ENCODE results near the gene ADCY4.
A peak's percentile ranks its signal among the peaks of the same experiment; 100 is the strongest.

The ADCY4 gene

DNA sequence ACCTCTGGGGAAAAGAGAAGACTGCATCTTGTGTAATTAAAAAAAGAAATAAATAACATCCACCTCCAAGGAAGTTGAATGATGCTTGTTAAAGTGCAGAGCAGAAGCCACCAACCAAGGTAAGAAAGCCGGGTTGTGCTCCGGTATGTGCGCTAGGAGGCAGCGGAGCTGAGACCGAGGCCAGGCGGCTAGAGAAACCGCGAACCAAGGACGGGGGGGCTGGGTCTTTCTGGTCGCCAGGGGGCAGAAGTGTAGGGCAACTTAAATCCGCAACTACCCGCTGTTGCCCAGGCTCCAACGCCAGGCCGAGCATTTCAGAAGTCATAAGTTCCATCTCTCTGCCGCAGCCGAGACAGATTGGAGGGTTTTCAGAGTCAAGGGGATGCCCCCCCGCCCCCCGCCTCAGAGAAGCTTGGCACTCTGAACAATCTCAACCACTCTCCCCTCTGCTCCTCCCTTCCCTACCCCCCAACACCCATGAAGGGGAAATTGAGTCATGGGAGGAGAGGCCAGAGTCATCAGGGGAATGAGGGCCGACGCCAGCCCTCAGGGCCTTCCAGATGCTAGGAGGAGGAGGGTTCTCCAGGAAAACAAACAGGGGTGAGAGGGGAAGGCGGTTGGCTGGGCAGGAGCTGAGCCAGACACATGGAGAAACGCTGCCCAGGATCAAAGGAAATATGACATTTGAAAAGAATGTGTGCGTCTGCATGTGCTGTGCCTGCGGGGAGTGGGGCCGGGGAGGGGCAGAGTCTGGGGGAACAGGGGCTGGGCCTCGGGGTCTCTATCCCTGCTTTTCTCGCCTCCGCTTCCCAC, 30.9 kb upstream of the ADCY4 start:
- H3K27ac ChIP-seq, result peak overlapping the region; percentile 97
- TF ChIP-seq, protein P1, sequence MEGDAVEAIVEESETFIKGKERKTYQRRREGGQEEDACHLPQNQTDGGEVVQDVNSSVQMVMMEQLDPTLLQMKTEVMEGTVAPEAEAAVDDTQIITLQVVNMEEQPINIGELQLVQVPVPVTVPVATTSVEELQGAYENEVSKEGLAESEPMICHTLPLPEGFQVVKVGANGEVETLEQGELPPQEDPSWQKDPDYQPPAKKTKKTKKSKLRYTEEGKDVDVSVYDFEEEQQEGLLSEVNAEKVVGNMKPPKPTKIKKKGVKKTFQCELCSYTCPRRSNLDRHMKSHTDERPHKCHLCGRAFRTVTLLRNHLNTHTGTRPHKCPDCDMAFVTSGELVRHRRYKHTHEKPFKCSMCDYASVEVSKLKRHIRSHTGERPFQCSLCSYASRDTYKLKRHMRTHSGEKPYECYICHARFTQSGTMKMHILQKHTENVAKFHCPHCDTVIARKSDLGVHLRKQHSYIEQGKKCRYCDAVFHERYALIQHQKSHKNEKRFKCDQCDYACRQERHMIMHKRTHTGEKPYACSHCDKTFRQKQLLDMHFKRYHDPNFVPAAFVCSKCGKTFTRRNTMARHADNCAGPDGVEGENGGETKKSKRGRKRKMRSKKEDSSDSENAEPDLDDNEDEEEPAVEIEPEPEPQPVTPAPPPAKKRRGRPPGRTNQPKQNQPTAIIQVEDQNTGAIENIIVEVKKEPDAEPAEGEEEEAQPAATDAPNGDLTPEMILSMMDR (IDR thresholded peaks at IDR 0.05), result peak; percentile 91
- no peak for TF ChIP-seq ZFX (IDR thresholded peaks at IDR 0.05; ENCODE audit: borderline replicate concordance)

DNA sequence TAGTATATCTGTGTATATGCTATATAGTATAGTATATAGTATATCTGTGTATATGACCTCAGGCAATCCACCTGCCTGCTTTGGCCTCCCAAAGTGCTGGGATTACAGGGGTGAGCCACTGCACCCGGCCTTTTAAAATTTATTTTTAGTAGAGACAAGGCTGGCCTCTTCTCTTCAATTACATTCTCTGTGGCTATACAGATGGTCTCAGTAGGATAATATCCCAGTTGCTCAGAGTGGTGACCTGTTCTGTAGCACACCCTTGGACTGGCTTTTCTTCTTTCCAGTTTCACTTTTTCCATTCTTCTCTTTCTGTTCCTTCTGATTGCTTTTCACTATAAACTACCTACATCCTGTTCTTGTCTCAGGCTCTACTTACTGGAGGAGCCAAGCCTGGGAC, 30.0 kb upstream of the ADCY4 start:
- H3K27ac ChIP-seq, result peak overlapping the region; percentile 97

DNA sequence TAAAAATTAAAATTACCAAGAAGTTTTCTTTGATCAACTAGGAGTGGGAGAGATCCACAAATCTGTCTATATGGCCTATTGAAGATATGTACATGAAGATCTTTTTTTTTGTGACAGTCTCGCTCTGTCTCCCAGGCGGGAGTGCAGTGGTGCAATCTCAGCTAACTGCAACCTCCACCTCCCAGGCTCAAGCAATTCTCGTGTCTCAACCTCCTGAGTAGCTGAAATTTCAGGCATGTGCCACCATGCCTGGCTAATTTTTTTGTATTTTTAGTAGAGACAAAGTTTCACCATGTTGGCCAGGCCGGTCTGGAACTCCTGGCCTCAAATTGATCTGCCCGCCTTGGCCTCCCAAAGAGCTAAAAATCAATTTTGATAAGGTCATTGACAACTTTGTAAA, 28.5 kb upstream of the ADCY4 start:
- TF ChIP-seq, protein P1 (IDR thresholded peaks at IDR 0.05), result no peak
- no peak for TF ChIP-seq ZFX (IDR thresholded peaks at IDR 0.05; ENCODE audit: borderline replicate concordance)
- no peak overlapping the region for H3K27ac ChIP-seq

More for the DNA sequence above, 30.0 kb upstream of the ADCY4 start:
- TF ChIP-seq, protein P1 (IDR thresholded peaks at IDR 0.05), result no peak
- no peak for TF ChIP-seq ZFX (IDR thresholded peaks at IDR 0.05; ENCODE audit: borderline replicate concordance)

DNA sequence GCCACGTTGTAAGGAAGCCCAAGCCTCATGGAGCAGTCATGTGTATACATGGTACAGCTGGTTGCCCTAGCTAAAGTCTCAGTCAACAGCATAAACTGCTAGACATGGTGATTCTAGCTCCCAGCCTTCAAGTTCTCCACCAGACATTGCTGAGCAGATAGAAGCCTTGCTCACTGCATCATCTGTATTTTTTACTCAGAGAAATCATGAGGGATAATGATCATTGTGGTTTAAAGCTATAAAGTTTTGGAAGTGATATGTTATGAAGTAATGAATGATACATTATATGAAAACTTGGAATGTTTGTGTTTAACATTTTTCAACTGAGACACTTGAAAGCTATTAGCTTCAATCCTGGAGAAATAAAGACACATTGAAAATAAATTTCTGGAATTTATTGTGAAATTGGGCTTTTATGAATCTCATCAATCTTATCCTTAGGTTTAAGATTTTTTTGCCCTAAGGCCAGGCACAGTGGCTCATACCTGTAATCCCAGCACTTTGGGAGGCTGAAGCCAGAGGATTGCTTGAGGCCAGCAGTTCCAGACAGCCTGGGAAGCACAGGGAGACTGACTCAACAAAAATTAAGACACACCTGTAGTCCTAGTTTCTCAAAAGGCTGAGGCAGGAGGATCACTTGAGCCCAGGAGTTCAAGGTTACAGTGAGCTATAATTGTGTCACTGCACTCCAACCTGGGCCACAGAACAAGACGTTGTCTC, 27.5 kb upstream of the ADCY4 start:
- no peak overlapping the region for H3K27ac ChIP-seq

DNA sequence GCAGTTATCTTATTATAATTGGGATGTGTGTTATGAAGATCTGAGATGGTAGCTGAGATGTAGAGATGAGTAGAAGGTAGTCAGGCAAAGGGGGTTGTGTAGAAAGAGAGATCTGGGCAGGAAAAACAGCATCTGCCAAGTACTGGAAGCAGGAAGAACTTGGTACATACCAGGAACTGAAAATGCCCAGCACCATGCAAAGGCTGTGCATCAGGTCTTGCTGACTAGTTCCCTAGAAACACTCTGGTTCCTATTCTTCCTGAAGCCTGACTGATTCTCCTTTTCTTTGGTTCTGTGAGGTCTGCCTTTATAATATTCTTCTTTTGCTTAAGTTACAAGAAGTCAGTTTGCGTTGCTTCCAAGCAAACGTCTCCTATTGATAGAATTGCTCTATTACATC, 26.5 kb upstream of the ADCY4 start:
- TF ChIP-seq ZFX (IDR thresholded peaks at IDR 0.05; ENCODE audit: borderline replicate concordance), result no peak
- TF ChIP-seq, protein P1 (IDR thresholded peaks at IDR 0.05), result no peak

More for the DNA sequence above, 27.5 kb upstream of the ADCY4 start:
- TF ChIP-seq ZFX (IDR thresholded peaks at IDR 0.05; ENCODE audit: borderline replicate concordance), result no peak
- TF ChIP-seq, protein P1 (IDR thresholded peaks at IDR 0.05), result no peak

DNA sequence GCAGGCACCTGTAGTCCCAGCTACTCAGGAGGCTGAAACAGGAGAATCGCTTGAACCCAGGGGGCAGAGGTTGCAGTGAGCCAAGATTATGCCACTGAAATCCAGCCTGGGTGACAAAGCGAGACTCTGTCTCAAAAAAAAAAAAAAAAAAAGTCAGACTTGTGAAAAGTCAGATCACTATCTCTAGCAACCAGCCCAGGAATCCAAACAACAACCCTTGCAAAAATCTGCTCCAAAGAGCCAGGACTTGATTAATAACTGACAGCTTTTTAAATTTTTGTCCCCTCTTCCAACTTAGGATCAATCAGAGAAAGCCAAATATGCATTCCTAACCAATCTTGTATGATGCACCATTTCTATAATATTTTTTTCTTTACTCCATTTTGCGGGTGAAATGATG, 25.4 kb upstream of the ADCY4 start:
- TF ChIP-seq ZFX (IDR thresholded peaks at IDR 0.05; ENCODE audit: borderline replicate concordance), result no peak
- TF ChIP-seq, protein P1 (IDR thresholded peaks at IDR 0.05), result no peak
- H3K27ac ChIP-seq, result no peak overlapping the region

More for the DNA sequence above, 26.5 kb upstream of the ADCY4 start:
- no peak overlapping the region for H3K27ac ChIP-seq

DNA sequence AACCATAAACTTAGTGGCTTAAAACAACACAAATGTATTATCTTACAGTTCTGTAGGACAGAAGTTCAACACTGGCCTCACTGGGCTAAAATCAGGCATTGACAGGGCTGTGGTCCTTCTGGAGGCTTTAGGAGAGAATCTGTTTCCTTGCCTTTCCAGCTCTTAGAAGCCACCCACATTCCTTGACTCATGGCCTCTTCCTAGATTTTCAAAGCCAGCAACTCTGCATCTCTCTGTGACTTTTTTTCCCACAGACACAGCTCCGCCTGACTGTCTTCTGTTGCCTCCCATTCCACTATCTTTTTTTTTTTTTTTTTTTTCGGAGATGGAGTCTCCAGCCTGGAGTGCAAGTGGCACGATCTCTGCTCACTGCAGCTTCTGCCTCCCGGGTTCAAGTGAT, 21.3 kb upstream of the ADCY4 start:
- H3K27ac ChIP-seq, result no peak overlapping the region
- TF ChIP-seq ZFX (IDR thresholded peaks at IDR 0.05; ENCODE audit: borderline replicate concordance), result no peak
- TF ChIP-seq, protein P1 (IDR thresholded peaks at IDR 0.05), result no peak
